ENCODE results near the gene ATAD1. TPM values are rescaled to one million over a fixed set of nuclear protein-coding genes. Genes with fewer than 3 reads are reported as not detected.

The ATAD1 gene
- total and polyA plus RNA-seq, 10 of the 15 experiments (the other 5 are each of a cell fraction or from before 2014, with no cell fraction given), result 24.7 to 59.3 (median 41.1) TPM

DNA sequence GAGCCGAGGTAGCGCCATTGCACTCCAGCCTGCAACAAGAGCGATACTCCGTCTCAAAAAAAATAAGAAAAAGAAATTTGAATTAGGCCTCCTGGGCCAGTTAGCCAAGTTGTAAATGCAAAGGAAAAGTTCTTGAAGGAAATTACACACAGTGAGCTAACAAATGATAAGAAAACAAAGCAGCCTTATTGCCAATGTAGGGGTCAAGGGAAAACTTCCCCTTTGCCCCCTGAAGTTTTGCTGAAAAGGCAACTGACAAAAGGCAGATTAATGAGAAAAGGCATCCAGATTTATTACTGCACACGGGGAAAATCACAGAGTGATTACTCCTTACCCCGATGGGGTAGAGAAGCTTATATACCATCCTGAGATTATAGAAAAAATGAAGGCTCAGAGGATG lies 88.1 kb downstream of the ATAD1 start:
- ChIA-PET RAD21 (ENCODE audit: unreplicated experiment) (no interaction called here), POLR2A (no interaction called here), CTCF (interaction anchor here (1.1 kb wide), 1 partner anchor 8 kb away, joined by 4 read pairs; no protein-coding TSS in a partner anchor), SMC1A (ENCODE audit: uncharacterized antibody, unreplicated experiment) (interaction anchor here (0.8 kb wide), 1 partner anchor 128 kb away, joined by 3 read pairs; no protein-coding TSS in a partner anchor)
- no TSS peak for BruUV-seq (replicated peaks)
- TF ChIP-seq E2F4 (IDR thresholded peaks at IDR 0.05; ENCODE audit: low read depth, low read length) (no peak), SREBF2 (IDR thresholded peaks at IDR 0.05; ENCODE audit: low read length) (no peak), TCF7 (IDR thresholded peaks at IDR 0.05; ENCODE audit: borderline replicate concordance) (no peak), DPF2 (IDR thresholded peaks at IDR 0.05) (no peak), TARDBP (IDR thresholded peaks at IDR 0.05; ENCODE audit: borderline replicate concordance) (no peak), MYB (IDR thresholded peaks at IDR 0.05; ENCODE audit: borderline replicate concordance, low read depth, low read length) (no peak), SUPT20H (IDR thresholded peaks at IDR 0.05; ENCODE audit: borderline replicate concordance, control insufficient read depth, low read depth, low read length) (no peak), ZNF207 (IDR thresholded peaks at IDR 0.05; ENCODE audit: borderline replicate concordance) (no peak), ASH2L (IDR thresholded peaks at IDR 0.05; ENCODE audit: borderline replicate concordance, low read depth) (no peak), SMARCA5 (IDR thresholded peaks at IDR 0.05) (no peak), SRF (IDR thresholded peaks at IDR 0.05; ENCODE audit: low read depth in 2 of 2, low read length in 2 of 2) (no peak), RBBP5 (conservative IDR thresholded peaks at IDR 0.05) (no peak), TCF12 (IDR thresholded peaks at IDR 0.05; ENCODE audit: low read depth, low read length) (no peak), FOXM1 (IDR thresholded peaks at IDR 0.05; ENCODE audit: low read depth, low read length) (no peak), IRF4 (IDR thresholded peaks at IDR 0.05; ENCODE audit: low read depth, low read length) (no peak), JUND (IDR thresholded peaks at IDR 0.05; ENCODE audit: low read depth, low read length) (no peak), RCOR1 (conservative IDR thresholded peaks at IDR 0.05; ENCODE audit: low read depth, low read length) (no peak)
- TF ChIP-seq, protein P1, sequence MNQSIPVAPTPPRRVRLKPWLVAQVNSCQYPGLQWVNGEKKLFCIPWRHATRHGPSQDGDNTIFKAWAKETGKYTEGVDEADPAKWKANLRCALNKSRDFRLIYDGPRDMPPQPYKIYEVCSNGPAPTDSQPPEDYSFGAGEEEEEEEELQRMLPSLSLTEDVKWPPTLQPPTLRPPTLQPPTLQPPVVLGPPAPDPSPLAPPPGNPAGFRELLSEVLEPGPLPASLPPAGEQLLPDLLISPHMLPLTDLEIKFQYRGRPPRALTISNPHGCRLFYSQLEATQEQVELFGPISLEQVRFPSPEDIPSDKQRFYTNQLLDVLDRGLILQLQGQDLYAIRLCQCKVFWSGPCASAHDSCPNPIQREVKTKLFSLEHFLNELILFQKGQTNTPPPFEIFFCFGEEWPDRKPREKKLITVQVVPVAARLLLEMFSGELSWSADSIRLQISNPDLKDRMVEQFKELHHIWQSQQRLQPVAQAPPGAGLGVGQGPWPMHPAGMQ (IDR thresholded peaks at IDR 0.05; ENCODE audit: borderline replicate concordance), result no peak
- TF ChIP-seq, protein P2, sequence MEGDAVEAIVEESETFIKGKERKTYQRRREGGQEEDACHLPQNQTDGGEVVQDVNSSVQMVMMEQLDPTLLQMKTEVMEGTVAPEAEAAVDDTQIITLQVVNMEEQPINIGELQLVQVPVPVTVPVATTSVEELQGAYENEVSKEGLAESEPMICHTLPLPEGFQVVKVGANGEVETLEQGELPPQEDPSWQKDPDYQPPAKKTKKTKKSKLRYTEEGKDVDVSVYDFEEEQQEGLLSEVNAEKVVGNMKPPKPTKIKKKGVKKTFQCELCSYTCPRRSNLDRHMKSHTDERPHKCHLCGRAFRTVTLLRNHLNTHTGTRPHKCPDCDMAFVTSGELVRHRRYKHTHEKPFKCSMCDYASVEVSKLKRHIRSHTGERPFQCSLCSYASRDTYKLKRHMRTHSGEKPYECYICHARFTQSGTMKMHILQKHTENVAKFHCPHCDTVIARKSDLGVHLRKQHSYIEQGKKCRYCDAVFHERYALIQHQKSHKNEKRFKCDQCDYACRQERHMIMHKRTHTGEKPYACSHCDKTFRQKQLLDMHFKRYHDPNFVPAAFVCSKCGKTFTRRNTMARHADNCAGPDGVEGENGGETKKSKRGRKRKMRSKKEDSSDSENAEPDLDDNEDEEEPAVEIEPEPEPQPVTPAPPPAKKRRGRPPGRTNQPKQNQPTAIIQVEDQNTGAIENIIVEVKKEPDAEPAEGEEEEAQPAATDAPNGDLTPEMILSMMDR (IDR thresholded peaks at IDR 0.05 in 2 of 3, conservative IDR thresholded peaks at IDR 0.05 in 1 of 3; ENCODE audit: control insufficient read depth in 2 of 3, extremely low read depth in 1 of 3, insufficient read depth in 1 of 3, low read depth in 3 of 3, low read length in 3 of 3), result no peak
- intact Hi-C loops (cut with micrococcal nuclease; ENCODE audit: unreplicated experiment) (no loop called here), in situ Hi-C loops (cut with MboI) (loop anchor here (5.0 to 25.0 kb wide), 2 partner anchors 73 to 193 kb away; partner anchors contain the start of gene PAPSS2)
- no peaks in the 10 kb centered on the region for H3K4me1 ChIP-seq (ENCODE audit: control insufficient read depth, insufficient read depth, low read length)
- H3K27me3 ChIP-seq (replicated peaks in 1 of 2; ENCODE audit: control insufficient read depth in 2 of 2, insufficient read depth in 2 of 2, low read length in 1 of 2), result peaks cover 0 to 3% of the 10 kb centered on the region in 2 experiments; a peak in 1 of 4 replicates
- no peaks in the 10 kb centered on the region for H3K36me3 ChIP-seq (ENCODE audit: control insufficient read depth in 2 of 2, insufficient read depth in 2 of 2, low read length in 1 of 2)
- no peak overlapping the region for H3K27ac ChIP-seq (ENCODE audit: control insufficient read depth, insufficient read depth)
- DNase-seq (ENCODE audit: low read depth, low spot score), result no peak
- no peaks in the 10 kb centered on the region for H4K20me1 ChIP-seq (ENCODE audit: control insufficient read depth, insufficient read depth)
- no peak overlapping the region for H3K4me3 ChIP-seq
- WGBS (ENCODE audit: insufficient coverage, insufficient replicate concordance, low lambda C conversion rate, missing lambda C conversion rate), result 82% methylated on average over 6 of the region's 6 CpGs
- H3K79me2 ChIP-seq (ENCODE audit: control insufficient read depth, insufficient read depth, low read length), result no peaks in the 10 kb centered on the region
- no peak for FAIRE-seq
- H3K9ac ChIP-seq (ENCODE audit: control insufficient read depth, insufficient read depth, low read length), result no peak overlapping the region
- no peak for ATAC-seq
- H3K4me2 ChIP-seq (ENCODE audit: control insufficient read depth, insufficient read depth), result no peak overlapping the region
- H2AFZ ChIP-seq (ENCODE audit: control insufficient read depth, low read depth, low read length), result no peak overlapping the region
- no peaks in the 10 kb centered on the region for H3K9me3 ChIP-seq (replicated peaks; ENCODE audit: control insufficient read depth, insufficient read depth, low read length)

All from GM12878 (cell line).